CD4-positive, alpha-beta T cell treated with Interleukin-12 subunit alpha and Interleukin-12 subunit beta, for 1 hour (primary cell): ENCODE data around the gene TSPYL1.
A peak's percentile ranks its signal among the peaks of the same experiment; 100 is the strongest.
"Not testable (repeated sequence)": the region's sequence is repeated elsewhere in the genome, so short reads cannot be mapped to it uniquely, and the experiment has no call there.

Source experiments
- DNase-seq: peaks from one replicate; pipeline ENCODE4 v3.0.0-alpha.2; 2020

The TSPYL1 gene

DNA sequence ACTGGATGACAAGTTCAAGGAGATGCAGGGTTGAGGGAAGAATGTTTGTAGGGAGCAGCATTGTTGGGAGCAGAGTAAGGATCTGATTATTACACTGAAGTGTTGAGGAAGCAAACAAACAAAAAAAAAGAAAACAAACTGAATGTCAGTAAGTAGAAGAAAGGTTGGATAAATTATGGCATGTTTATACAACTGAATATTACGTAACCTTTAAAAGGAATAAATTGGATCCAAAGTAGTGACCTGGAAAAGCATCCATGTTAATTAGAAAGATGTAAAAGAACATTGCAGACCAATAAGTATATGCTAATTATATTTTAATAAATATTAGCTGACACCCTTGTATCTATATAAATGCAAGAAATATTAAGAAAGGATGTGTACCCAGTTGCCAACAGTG is 12.8 kb upstream of the TSPYL1 start:
- no peak for DNase-seq

DNA sequence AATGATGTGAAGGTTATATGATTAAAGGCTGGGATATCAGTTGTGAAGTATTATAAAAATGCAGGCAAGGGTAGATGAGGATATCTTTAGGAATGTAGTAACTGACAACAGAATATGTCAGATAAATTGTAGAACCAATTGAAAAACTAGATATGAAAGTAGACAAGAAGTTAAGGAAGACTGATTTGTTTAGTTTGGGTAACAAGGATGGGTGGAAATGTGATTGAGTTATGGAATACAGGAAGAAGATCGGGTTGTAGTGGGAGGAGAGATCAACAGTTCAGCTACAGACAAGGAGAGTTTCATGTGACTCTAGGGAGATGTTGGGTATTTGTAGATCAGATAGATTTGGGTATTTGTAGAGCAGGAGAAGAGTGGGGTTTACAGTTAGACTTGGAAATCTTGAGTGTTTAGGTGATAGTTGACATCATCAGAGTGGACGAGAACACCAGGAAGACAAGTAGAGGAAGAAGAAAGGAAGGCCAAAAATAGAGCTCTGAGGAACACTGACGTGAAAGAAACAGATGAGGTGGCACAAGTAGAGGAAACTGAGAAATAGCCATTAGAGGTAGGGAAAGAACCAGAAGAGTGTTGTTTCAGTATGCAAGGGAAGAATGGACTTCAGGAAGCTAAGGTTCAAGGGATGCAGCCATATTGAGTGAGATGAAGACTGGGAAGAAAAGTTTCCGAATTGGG is 12.1 kb upstream of the TSPYL1 start:
- no peak for DNase-seq

DNA sequence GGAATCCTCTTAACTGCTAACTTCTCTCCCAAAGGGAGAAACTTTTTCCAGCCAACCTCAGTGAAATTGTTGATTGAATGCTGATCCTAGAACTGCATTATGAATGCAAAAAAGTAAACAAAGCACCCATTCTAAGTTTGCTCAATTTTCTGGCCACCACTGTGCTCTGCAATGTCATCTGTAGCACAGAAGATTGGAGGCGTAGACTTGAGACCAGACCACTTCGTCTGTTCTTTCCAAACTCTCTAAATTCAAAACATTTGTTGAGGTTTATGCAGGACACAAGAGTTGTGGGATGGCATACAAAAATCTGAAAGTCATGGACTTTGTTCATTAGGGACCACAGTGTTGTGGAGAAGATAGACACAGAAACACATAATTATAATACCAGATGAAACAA is 11.1 kb upstream of the TSPYL1 start:
- no peak for DNase-seq

DNA sequence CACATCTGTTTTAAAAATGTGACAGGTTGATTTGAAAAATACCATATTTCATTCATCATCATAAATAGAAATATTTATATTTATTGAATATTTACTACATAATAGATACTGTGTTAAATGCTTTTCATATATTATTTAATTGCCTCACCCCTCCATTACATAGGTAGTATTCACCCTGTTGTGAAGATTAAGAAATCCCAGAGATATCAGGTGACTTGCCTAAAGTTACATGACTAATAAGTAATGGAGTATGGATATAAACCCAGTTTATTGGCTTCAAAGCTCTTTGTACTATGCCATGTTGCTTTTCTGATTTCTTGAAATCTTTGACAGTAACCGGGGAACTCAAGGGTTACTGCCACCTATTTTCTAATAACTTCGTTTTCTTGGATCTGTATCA is 10.1 kb upstream of the TSPYL1 start:
- no peak for DNase-seq

DNA sequence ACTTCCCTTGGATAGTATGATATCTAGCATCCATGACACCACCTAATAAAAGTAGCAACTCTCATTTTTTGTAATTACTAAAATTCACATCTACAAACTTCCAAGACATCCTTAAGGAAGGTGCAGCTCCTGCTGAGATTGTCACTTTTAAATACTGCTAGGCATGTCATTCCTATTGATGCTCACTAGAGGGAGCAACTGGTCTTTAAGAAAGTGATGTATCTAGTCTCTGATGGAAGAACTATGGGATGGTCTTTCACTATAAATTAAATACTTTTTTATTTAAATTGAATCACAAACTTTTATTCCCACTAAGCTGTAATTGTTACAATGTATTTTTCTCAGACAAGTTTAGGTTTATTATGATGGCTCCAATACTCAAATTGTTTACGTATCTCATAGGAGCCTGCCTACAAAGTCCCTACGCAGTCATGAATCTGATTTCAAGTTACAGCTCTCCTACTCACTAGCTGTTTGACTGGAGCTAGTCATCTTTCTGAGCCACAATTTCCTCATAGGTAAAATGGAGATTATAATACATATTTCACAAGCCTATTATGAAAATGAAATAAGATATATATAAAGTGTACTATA is 8.1 kb upstream of the TSPYL1 start:
- peak; percentile 52 for DNase-seq

DNA sequence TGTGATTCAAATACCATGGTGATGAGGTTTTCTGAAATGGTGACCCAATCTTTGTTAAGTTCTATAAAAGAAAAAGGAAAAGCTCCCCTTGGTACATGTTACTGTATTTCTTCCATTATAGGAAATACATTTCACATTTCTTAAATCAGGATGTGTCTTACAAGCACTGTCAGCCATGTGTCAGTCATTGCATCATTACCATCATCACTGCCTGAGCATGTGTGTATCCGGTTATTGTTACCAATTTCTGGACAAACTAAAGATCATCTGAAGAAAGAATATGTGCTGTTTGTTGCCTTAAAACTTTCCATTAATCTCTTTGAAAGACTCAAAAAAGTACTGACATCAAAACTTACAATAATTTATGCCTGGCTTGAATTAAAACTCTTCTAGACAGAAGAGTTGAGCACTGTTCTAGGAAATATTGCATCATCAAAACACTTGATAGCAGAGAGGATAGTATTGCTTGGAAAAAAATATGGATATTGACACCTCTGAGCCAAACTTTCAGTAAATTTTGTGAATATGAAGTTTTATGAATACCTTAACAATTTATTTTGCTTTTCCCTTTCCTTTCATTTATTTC is 7.1 kb upstream of the TSPYL1 start:
- DNase-seq, result no peak

DNA sequence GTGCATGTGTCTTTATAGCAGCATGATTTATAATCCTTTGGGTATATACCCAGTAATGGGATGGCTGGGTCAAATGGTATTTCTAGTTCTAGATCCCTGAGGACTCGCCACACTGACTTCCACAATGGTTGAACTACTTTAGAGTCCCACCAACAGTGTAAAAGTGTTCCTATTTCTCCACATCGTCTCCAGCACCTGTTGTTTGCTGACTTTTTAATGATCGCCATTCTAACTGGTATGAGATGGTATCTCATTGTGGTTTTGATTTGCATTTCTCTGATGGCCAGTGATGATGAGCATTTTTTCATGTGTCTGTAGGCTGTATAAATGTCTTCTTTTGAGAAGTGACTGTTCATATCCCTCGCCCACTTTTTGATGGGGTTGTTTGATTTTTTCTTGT is 5.3 kb upstream of the TSPYL1 start:
- not testable (repeated sequence) for DNase-seq

DNA sequence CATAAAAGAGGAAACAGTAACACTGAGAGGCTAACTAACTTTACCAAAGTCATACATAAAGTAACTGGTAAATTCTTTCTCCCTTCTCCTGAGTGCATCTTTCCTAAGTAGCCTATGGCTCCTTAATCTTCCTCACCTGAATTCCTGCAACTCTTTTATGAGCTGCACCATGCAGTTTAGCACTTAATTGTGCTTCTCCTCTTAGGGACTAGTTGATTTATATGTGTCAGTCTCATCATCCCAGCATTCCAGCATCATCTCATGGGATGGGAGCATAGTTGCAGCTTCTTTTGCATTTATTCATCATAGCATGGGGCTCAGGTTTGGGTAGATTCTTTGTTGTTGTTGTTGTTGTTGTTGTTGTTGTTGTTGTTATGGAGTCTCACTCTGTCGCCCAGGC is 3.5 kb upstream of the TSPYL1 start:
- DNase-seq, result no peak

DNA sequence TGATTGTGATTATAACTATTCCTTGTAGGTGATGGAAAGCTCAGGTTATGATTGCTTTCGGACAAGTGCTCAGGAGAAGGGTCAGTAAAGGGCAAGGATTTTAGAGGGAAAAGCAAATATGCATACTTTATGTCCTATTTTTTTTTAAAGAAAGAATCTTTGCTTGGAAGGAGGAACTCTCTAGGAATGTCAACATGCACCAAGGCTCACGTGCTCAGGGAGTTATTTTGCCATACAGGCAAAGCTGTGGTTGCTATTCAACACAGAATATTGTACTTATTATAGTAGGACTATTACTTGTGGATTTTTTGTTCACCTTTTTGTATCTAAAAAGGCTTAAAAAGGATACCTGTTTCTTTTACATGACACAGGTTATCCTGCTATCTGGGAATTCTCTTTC is 3.0 kb upstream of the TSPYL1 start:
- DNase-seq, result no peak

DNA sequence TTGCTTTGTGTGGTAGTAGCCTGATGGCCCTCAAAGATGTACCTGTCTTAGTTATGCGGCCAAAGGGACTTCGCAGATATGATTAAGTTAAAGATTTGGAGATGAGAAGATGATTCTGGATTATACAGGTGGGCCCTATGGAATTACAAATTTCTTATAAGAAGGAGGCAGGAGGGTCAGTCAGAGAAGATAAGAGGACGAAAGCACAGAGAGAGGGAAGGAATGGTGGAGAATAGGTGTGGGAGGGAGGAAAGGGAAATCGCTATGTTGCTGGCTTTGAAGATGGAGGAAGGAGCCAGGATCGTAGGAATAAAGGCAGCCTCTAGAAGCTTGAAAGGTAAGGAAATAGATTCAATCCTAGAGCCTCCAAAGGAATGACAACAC is 1.2 kb upstream of the TSPYL1 start:
- DNase-seq, result no peak

DNA sequence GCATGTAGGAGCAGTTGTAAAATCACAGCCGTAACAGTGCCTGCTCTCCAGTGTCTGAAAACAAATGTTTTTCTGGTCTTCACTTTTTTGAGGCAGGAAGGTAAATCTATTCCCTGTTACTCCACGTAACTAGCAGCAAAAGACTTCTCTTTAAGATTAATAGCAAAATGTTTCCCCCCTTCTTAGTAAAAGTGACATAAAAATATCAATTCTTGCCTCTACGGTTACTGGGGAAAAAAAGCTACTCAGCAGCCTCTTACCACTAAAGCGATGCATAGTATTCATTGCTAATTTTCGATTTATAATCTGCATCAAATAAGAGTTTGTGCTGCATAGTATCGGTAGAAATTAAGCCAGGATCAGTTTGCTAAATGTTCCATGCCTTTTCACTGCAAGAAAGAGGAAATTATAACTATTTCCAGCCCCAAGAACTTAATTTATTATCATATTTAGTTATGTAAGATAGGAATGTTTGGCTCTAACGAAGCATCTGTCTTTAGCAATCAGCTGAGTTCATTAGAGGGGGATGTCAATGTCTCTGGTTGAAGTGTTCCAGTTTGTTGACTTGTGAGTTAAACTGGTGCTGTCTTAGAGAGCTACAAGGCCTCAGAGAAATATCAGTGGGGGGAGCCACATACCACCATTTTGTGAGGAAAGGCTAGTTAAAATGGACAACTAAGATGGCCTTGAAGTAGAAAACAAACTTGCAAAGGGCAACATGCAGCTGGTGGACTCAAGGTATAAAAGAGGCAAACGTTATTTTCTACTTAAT is 617 bp upstream of the TSPYL1 start:
- DNase-seq, result peak; percentile 30

DNA sequence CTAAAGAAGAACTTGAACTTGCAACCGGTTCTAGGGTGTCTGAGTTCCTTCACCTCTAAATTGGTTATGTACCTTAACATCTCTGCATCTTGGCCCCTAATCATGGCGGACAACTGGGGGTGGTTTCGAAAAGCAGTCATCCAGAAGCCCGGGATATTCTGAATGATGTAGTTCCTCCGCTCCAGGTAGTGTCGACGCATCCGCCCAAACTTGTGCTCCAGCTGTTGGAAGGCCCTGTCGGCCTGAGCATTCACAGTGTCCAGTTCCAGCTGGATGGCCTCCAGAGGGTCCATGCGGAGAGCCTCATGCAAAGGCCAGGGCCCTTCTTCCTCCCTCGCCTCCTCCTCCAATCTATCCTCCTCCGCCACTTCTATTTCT is 887 bp downstream of the TSPYL1 start:
- no peak for DNase-seq

DNA sequence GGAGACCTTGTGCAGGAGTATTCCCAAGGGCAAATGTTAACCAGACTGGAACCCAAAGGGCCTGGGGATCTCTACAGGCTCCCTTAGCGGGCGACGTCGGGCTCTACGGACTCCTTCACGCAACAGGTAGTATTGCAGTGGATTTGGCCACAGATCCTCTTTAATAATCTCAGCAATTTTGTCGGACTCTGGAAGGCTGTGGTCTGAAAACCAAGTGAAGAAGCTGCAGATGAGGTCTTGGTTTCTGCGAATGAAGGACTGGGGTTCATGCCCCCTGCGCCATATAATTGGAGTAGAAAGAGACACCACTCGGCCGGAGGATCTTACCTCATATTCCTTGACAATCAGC is 1.3 kb downstream of the TSPYL1 start:
- no peak for DNase-seq

DNA sequence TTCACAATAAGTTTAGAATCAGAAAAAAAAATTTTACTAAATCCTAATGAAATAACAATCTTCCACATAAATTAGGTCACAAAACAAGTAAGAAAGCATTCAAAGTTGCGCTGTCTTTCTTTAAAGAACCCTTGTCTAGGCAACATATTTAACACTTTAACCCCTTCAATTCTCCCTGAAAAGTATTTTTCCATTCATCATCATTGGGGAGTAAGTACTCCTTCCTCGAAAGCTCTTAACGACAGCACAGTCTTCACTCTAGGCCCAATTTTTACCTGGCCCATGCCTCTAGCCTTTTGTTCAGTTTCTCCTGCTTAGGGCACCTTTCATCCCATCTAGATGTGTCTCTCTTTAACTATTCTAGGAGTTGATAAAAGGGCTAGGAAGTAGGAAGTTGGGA is 2.6 kb downstream of the TSPYL1 start:
- DNase-seq, result no peak

DNA sequence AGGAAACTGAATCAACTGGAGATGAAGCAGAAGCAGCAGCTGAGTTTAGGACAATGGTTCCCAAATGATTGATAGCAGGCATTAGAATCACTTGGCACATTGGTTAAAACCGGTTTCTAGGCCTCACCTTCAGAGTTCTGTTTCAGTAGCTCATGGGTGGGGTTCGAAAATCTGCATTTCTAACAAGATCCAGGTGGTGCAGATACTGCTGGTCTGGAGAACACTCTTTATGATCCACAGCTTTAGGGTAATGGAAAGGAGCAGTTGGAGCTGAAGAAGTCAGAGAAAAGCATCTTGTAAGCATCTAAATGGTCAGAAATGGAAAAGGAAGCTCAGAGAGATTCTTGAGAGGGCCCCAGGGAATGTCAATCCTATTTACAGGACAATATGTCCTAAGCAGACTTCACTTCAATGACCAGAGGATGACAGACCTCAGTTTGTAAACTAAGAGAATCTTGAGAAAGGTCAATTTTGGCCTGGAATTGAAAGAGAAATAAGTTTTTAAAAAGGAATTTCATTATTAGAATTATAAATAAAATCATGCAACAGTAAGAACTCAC is 8.5 kb downstream of the TSPYL1 start:
- DNase-seq, result no peak

DNA sequence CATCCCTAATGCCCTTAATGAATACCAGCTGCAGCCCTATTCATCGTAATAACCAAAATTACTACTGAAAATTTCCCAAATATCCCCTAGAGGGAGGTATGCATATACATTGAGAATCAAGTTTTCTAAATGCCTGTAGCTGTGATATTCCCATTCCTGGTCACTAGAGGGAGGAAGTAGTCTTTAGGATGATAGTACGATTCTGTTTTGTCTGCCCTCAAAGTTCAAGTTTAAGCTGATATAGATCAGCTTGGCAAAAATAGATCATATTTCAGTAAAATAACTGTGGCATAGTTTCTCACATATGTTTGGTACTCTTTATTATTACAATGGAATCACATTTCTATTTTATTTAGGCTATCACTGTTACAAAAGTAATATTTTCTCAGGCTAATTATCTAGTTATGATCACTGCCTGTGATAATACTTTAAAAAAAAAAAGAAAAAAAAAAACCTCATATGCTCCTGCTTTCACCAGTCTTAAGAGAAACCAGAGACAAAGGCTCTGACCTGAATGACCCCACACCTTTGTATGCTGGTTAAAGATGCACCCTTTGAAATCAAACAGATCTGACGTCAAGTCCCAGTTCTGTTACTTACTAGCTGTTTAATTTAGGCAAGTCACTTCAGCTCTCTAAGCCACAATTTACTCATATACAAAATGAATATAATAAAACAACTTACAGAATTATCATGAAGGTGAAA is 11.0 kb downstream of the TSPYL1 start:
- peak; percentile 68 for DNase-seq

DNA sequence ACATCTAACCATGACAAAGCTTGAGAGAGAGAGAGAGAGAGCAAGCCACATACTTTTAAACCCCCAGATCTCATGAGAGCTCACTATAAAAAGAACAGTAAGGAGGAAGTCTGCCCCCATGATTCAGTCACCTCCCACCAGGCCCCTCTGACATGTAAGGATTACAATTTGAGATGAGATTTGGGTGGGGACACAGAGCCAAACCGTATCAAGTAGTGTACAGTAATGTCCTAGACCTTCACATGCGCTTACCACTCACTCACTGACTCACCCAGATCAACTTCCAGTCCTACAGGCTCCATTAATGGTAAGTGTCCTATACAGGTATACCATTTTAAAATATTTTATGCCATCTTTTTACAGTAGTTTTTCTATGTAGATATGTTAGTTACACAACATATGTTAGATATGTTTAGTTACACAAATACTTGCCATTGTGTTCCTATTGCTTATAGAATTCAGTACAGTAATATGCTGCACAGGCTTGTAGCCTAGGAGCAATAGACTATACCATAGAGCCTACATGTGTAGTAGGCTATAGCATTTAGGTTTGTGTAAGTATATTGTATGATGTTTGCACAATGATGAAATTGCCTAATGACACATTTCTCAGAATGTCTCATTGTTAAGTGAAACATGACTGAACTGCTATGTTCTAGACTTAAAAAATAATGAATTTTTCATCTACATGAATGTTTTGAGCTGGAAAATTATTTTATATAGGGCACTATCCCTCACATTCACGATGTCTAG is 11.7 kb downstream of the TSPYL1 start:
- DNase-seq, result no peak

DNA sequence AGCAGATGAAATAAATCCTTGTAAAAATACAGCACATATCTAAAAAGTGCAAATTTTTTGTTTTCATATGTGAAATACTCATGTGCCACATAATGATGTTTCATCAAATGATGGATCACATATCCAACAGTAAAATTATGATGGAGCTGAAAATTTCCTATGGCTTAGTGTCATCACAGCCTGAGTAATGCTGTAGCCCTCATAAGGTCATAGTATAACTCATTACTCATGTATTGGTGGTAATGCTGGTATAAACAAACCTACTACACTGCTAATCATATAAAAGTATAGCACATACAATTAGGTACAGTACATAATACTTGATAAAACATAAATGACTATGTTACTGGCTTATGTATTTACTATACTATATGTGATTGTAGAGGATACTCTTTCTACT is 12.9 kb downstream of the TSPYL1 start:
- no peak for DNase-seq

DNA sequence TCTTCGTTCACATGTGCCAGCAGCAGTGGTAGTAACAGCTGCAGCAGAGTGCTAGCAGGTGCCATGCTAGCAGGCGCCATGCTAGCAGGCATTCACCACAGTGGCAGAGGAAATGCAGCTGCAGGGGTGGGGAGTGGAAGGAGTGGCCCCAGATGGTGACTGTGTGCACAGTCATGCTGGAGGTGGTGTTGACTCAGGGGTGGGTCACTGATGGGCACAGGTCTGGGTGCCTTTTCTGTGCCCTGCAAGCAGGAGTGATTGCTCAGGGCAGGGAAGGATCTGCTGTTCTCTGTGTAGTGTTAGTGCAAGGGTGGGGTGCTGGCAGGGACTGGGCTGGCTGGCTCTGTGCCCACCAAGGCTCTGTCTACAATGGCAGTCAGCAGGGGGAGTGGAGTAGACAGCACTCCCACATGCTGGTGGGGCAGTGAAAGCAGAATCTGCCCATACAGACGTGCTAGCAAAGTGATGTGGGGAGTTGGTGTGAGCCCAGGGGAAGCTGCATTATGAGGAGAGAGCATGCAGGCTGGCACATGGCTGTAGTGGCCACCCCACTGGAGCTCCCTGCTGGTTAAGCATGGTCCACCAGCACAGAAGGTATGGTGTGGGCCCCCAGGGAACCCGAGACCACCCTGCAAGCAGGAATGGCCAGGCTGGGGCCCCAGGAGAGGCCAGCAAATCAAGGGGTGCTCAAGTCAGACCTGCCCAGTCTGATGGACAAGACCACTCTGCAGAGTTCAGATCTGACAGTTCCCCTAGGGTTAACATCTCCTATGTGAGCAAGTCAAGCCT is 14.5 kb downstream of the TSPYL1 start:
- DNase-seq, result no peak

DNA sequence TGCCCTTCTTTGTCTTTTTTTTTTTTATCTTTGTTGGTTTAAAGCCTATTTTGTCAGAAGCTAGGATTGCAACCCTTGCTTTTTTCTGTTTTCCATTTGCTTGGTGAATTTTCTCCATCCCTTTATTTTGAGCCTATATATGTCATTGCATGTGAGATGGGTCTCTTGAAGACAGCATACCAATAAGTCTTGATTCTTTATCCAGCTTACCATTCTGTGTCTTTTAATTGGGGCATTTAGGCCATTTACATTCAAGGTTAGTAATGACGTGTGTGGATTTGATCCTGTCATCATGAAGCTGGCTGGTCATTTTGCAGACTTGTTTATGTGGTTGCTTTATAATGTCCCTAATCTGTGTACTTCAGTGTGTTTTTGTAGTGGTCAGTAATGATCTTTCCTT is 16.4 kb downstream of the TSPYL1 start:
- no peak for DNase-seq

DNA sequence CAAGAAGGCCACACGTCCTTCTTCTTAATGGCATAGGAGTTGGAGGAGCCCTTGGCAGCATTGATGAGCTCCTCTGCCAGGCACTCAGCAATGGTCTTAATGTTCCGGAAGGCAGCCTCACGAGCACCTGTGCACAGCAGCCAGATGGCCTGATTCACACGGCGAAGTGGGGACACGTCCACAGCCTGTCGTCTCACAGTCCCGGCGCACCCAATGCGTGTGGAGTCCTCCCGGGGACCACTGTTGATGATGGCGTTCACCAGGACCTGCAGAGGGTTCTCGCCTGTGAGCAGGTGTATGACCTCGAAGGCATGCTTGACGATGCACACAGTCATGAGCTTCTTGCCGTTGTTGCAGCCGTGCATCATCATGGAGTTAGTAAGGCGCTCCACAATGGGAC is 21.2 kb downstream of the TSPYL1 start:
- DNase-seq, result no peak

DNA sequence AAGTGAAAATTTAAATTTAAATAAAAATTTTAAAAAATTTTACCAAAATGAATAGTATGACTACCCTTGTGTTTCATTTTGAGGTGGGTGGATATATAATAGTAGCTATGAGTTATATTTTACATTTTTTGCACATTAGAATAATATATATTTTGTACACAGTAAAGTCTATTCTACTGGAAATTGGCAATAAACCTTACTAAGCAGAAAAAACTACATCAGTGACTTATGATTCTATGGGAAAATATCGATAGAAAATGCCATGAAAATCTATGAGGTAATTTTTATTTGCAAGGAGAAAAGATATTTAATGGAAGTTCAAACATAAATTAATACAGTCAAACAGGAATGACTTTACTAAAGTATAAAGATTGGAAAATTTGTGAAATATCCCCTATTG is 23.0 kb downstream of the TSPYL1 start:
- DNase-seq, result no peak
